GM19043 (cell line): Measurements from ENCODE around the gene FAM124B.

Source experiments
- ATAC-seq: cut with Tn5 transposase; IDR thresholded peaks from one replicate; pipeline ENCODE4 v1.9.1; 2021; ENCODE audit warnings: low read depth; ENCODE audit not compliant: unreplicated experiment

Gene FAM124B

GRCh38 chr2:224401641-224402342, at the start of gene FAM124B:
Gene FAM124B, minus strand, starts transcription at chr2:224402107. Its CDS starts 339 bp downstream, at chr2:224401768.
- ATAC-seq: no peak

DNA sequence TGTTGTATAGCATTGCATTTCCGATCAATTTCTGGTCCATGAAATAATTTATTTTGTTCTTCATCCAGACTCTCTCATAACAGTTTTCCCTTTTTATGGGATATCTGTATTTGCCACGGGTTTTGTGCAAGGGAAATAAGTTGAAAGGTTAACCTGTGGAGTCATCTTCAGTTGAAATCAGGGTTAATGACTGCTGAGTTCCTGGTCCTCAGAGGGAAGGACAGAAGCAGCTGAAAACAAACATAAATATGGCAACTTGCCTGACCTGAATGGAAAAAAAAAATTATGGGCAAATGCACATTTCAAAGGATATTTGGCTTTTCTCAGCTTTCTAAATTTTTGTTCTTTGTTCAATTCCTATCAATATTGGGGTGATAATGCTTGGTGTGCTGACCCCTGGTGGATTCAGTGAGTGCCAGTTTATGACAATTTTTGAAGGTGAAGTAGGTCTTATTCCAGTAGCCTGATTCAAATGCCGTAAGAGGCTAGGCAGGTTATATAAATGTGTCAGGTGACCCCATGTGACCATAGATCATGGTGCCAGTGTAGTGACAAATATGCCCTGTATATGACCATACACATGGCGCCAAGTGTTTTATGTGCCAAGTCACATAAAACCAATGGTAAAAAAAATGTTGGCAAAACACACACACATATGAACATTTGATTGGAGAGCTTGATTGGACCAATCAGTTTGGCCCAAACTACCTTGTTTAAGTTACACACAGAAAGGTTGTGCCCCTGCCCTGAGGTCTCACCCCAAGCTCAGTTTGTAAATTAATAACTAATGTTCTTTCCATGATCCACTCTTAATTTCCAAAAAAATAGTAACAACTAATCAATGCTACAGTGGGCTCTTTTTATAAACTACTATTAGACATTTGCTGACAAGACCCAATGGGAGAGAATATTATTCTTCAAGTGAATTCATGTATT, 47.6 kb upstream of the FAM124B start:
- ATAC-seq: no peak

DNA sequence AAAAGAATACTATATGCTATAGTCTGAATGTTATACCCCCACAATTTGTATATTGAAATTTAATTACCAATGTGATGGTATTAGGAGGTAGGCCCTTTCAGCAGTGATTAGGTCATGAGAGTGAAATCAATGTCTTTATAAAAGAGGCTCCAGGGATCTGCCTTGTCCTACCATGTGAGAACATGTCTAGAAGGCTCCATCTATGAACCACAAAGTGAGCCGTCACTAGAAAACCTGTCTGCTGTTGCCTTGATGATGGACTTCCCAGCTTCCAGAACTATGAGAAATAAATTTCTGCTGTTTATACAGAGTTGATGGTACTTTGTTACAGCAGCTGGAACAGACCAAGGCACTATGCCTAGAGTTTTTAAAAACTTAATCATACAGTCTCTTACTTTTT, 46.3 kb upstream of the FAM124B start:
- no peak for ATAC-seq

GRCh38 chr2:224444783-224445182, 42.9 kb upstream of the FAM124B start:
- no peak for ATAC-seq

- no peak for ATAC-seq
Observed at GRCh38 chr2:224444021-224444420, 42.1 kb upstream of the FAM124B start.

GRCh38 chr2:224442071-224442967, 40.4 kb upstream of the FAM124B start:
- ATAC-seq: peak; percentile 49

- ATAC-seq: no peak
Observed at GRCh38 chr2:224440988-224441387, 39.1 kb upstream of the FAM124B start.

- ATAC-seq: no peak
Observed at GRCh38 chr2:224438726-224439125, 36.8 kb upstream of the FAM124B start.

GRCh38 chr2:224436634-224437033, 34.7 kb upstream of the FAM124B start:
- ATAC-seq: no peak

- no peak for ATAC-seq
Observed at GRCh38 chr2:224434618-224435017, 32.7 kb upstream of the FAM124B start.

GRCh38 chr2:224433442-224433841, 31.5 kb upstream of the FAM124B start:
- no peak for ATAC-seq

- no peak for ATAC-seq
Observed at GRCh38 chr2:224432003-224432579, 30.2 kb upstream of the FAM124B start.

- no peak for ATAC-seq
Observed at GRCh38 chr2:224429441-224429810, 27.5 kb upstream of the FAM124B start.

DNA sequence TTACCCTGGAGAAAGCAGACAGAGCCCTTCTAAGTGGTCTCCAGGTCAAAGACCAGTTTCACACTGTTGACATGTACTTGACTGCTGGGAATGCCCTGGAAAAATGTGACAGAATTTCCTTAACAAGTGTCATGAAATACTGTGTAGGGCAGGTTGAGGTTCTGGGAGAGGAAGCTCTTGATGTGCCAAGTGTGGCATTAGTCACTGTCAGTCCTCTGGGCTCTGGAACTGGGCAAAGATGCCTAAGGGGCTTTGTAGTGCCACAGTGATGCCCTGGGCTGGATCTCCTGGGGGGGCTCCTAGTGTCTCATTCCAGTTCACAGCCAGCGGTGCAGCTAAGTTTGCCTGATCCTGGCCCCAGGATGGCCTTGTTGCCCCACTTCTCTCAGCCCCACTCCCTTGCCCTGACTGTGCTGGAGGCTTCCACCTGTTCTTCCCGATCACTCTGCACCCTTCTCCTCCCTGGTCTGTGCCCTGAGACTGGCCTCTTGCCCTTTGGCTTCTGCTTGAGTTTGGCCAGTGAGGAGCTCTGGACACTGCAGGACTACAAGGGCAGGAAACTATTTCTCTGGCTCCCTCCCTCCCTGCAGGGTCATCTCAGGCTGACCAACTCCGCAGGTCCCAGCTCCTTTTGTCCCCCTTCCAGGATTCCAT, 27.0 kb upstream of the FAM124B start:
- no peak for ATAC-seq

- no peak for ATAC-seq
Observed at GRCh38 chr2:224427471-224427870, 25.6 kb upstream of the FAM124B start.

- ATAC-seq: no peak
Observed at GRCh38 chr2:224426656-224427055, 24.7 kb upstream of the FAM124B start.

DNA sequence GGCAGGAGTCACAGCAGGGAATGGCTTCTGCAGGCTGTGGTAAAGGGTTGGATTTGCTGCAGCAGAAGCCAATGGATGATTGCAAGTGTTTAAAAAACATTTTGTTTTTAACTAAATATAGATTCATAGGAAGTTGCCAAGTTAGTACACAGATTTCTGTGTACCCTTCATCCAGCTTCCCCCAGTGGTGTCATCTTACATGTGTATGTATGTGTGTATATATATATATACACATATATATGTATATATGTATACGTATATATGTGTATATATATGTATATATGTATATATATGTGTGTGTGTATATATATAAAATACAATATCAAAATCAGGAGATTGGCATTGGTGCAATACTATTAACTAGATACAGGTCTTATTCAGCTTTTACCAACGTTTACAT, 19.2 kb upstream of the FAM124B start:
- no peak for ATAC-seq

DNA sequence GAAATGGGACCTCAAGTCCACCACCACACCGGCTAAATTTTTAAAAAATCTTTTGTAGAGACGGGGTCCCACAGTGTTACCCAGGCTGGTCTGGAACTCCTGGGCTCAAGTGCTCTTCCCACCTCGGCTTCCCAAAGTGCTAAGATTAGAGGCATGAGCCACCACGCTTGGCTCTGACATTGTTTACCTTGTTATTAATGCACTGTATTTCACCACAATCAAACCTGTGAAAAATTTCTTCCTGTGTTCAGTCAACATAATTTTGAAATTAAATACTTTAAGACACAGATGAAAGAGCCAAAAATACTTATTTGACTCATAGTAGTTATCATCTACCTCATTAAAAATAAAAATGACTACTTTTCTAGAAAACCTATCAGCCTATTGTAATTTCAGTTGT, 16.0 kb upstream of the FAM124B start:
- no peak for ATAC-seq

DNA sequence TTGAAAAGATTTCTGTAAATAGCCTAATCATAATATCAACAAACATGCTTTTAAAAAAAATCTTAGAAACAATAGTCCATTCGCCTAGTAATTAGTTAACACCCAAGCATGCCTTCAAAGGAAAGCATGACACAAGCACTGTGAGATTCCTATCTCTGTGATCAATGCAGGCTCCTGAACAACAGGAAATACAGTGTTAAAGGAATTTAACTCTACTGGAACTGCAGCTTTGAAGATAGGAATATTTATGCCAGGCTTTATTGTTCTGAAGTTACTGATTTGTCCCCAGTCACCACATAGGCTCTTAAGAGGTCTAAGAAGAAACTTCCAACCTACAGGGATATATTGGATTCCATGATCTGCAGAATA, 15.4 kb upstream of the FAM124B start:
- no peak for ATAC-seq
